IPS DF 6.9 (cell line): Measurements from ENCODE around the gene THRAP3.

Source experiments
- DNase-seq: peaks from one replicate; pipeline ENCODE4 v3.0.0-alpha.2; 2013; ENCODE audit warnings: low read depth, low spot score
- H3K27ac ChIP-seq: one replicate; pipeline ENCODE4 v1.5.1; 2013; ENCODE audit warnings: low read length, control low read depth
- H3K27me3 ChIP-seq: 2 replicates; pipeline ENCODE4 v1.6.1; 2013; ENCODE audit warnings: mild to moderate bottlenecking, low read length; ENCODE audit not compliant: control insufficient read depth, insufficient read depth
- H3K36me3 ChIP-seq: 2 replicates; pipeline ENCODE4 v1.6.1; 2013; ENCODE audit warnings: low read length; ENCODE audit not compliant: control insufficient read depth, insufficient read depth
- H3K4me1 ChIP-seq: 2 replicates; pipeline ENCODE4 v1.6.1; 2013; ENCODE audit warnings: low read length; ENCODE audit not compliant: control insufficient read depth, insufficient read depth
- H3K4me3 ChIP-seq: 2 replicates; pipeline ENCODE4 v1.5.1; 2013; ENCODE audit warnings: mild to moderate bottlenecking, low read length
- H3K9me3 ChIP-seq: 2 replicates; pipeline ENCODE4 v1.6.1; 2013; ENCODE audit warnings: low read length, inconsistent platforms; ENCODE audit not compliant: control insufficient read depth, insufficient read depth
- WGBS: extraction: QIAGEN DNeasy Blood & Tissue Kit; methylation state at CpG from one replicate; pipeline ENCODE4 v1.1.7; 2013; ENCODE audit warnings: mixed read lengths, missing lambda C conversion rate; ENCODE audit not compliant: insufficient read length, insufficient coverage; 5-methylcytosine and 5-hydroxymethylcytosine counted together

Gene THRAP3

DNA sequence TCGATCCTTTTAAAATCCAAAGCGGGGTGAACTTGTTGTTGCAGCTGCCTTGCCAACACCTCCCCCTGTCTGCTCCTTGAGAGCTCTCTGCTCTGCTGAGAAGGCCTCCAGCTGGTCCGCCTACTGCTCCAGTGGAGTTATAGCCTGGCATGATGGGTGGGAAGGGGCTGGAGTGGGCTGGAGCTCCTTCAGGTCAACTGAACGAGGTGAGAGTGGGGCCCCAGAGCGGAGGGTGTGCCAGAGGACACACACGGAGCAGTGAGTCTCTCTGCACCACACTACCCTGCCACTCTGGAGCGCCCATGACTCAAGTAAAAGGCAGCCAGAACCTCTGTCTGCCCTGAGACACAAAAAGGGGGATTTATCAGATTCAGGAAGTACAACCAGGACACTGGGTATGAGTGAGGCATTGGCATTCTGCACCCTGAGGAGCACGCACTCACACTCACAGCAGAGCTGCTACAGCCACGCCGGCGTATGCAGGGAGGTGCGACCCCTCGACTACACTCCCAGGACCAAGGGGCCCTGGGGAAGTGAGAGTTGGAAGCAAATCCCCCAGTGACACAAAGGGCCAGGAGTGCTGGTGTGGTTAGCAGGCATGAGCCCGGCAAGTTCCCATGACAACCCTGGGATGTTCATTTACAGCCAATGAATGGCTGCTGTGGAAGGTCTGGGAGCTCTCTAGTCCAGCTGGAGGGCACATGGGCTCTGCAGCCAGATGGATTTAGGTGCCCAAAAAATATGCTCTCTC is 127.2 kb downstream of the THRAP3 start:
- Histone ChIP-seq H3K9me3 (no peaks in the 10 kb centered on the region), H3K4me3 (no peak overlapping the region), H3K36me3 (peaks cover 16% of the 10 kb centered on the region), H3K4me1 (peaks cover 2% of the 10 kb centered on the region; the same call in 1 of the 2 replicates), H3K27me3 (no peaks in the 10 kb centered on the region), H3K27ac (no peak overlapping the region)
- no CpG with 5 or more reads among the region's 14 CpGs for WGBS
- DNase-seq: no peak

DNA sequence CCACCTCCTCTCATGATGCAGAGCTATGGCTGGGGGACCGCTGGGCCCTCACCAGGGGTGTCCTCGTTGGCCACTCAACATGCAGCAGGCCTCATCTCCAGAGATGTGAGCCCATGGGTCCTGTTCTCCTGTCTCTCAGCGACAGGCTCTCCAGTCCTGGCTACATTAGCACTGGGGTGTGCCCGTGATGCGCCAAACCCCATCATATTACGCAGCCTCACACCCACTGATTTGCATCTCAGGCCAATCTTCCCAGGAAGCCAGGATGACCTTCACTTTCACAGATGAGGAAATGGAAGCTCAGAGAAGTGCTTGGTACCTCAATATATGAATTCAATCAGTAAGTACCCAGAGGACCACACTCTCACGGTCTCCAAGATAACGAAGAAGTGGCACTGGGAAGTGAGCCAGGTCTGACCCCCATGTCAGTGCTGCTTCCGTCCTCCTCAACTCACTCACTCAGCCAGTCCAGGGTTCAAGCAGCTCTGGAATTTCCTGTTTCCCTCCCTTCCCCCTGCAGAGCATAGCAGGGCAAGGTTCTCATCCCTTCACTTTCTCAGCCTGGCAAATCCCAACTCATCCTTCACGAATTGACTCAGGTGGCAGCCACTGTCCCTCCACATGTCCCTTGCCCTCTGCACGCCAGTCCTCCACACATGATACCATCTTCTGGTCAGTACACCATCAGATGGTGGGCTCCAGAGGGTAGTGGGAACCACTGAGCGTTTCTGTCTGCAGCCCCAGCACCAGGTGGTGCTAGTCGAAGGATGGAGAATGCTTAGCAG is 128.1 kb downstream of the THRAP3 start:
- Histone ChIP-seq H3K9me3 (no peaks in the 10 kb centered on the region), H3K27me3 (no peaks in the 10 kb centered on the region), H3K4me3 (no peak overlapping the region), H3K36me3 (peaks cover 14% of the 10 kb centered on the region), H3K27ac (no peak overlapping the region), H3K4me1 (peaks cover 2% of the 10 kb centered on the region; the same call in 1 of the 2 replicates)
- DNase-seq: no peak
- WGBS: no CpG with 5 or more reads among the region's 13 CpGs

DNA sequence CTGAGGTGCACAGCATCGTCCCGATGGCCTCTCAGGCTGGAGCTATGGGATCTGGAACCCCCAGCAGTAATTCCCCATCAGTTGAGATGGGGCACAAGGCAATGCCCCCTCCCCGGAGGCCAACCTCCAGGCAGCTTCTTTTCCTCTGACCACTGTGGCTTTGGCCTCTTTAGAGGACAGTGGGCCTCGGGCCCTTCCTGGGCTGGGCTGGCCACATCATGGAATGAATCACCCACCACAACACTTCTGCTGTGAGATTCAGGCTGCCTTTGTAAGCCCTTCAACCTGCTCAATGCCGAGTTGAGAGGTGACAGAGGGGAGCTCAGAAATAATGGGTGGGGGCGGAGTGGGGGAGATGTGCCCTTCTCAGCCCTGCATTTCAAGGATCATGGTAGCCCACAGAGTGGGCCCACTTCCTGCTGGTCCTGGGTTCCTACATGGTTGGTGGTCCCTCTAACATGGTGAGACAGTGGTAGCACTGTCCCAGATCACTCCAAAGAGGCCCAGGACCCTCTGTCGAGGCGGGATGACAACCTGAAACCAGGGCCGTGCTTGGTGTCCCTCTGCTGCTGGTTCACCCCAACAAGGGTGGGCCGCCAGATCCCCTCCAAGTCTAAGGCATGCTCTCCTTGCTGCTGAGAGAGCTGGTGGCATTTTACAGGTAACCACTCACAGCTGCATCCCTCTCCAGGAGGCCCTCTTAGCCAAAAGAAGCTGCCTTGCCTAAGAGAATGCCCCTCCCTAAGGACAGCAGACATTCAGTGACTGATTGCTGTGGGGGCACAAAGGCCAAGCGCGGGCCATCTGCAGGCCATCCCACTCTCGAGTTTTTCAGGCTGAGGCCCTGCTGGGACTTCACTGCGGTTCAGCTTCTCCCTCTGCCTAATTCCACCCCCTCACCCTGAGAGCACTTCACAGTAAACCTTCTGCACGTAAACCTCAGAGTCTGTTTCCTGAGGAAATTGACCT is 129.0 kb downstream of the THRAP3 start:
- DNase-seq: no peak
- WGBS: no CpG with 5 or more reads among the region's 15 CpGs
- Histone ChIP-seq H3K27me3 (no peaks in the 10 kb centered on the region), H3K4me1 (peaks cover 2% of the 10 kb centered on the region; the same call in 1 of the 2 replicates), H3K36me3 (peaks cover 14% of the 10 kb centered on the region), H3K27ac (no peak overlapping the region), H3K4me3 (no peak overlapping the region), H3K9me3 (no peaks in the 10 kb centered on the region)

DNA sequence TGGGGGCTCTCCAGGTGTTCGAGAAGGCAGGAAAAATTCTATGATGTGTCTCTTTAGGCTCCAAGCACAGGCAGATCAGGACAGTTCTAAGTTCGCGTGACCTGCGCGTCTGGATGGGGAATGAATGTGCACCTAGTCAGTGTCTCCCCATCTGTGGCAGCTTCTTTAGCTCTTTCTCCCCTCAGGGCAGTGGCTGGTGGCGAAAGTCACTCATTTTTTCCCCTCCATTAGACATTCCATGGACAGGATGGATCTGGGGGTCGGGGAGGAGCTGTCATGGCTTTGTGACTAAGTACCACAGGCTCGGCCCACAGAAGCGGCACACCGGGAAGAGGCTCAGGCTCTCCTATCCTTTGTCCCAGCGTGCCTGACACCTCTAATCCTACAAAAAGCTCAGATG is 130.2 kb downstream of the THRAP3 start:
- no peaks in the 10 kb centered on the region for H3K9me3 ChIP-seq
- peaks cover 11% of the 10 kb centered on the region for H3K36me3 ChIP-seq
- DNase-seq: no peak
- no peak overlapping the region for H3K27ac ChIP-seq
- no peaks in the 10 kb centered on the region for H3K27me3 ChIP-seq
- peaks cover 2% of the 10 kb centered on the region; the same call in 1 of the 2 replicates for H3K4me1 ChIP-seq
- no peak overlapping the region for H3K4me3 ChIP-seq
- no CpG with 5 or more reads among the region's 11 CpGs for WGBS
